Thyroid gland (tissue), 4 donors: ENCODE results near the gene PI4K2A. TPM values are rescaled to one million over a fixed set of nuclear protein-coding genes. Genes with fewer than 3 reads are reported as not detected.
"Not testable (repeated sequence)": the region's sequence is repeated elsewhere in the genome, so short reads cannot be mapped to it uniquely, and the experiment has no call there.

ENCODE experiments used
- DNase-seq, 2 donors: peaks; one replicate each; pipeline ENCODE4 v3.0.0-alpha.2; 2019
- H3K27ac ChIP-seq, 3 donors: fragments of 200-600 bp; sonication (generic); 1 replicate in 2 of 3; 2 replicates in 1 of 3; pipeline ENCODE4 v1.5.1; 2016 to 2019; ENCODE audit warnings: mild to moderate bottlenecking in 1 of 3, moderate library complexity in 1 of 3
- H3K27me3 ChIP-seq: fragments of 200-600 bp; sonication (generic); one replicate; pipeline ENCODE4 v1.5.1; 2019
- H3K36me3 ChIP-seq, 2 donors: fragments of 200-600 bp; sonication (generic); one replicate each; pipeline ENCODE4 v1.5.1; 2016 to 2019
- H3K4me1 ChIP-seq, 2 donors: fragments of 200-600 bp; sonication (generic); one replicate each; pipeline ENCODE4 v1.5.1; 2017 to 2019
- H3K4me3 ChIP-seq, 3 donors: fragments of 200-600 bp; sonication (generic); replicated peaks in 1 of 3; 1 replicate in 2 of 3; 2 replicates in 1 of 3; pipeline ENCODE4 v1.5.1; 2016; ENCODE audit warnings: mild to moderate bottlenecking in 1 of 3
- H3K9me3 ChIP-seq: fragments of 200-600 bp; sonication (generic); one replicate; pipeline ENCODE4 v1.5.1; 2017
- CTCF ChIP-seq, 6 experiments: fragments of 200-600 bp in 3 of 6; fragments of 450-650 bp in 3 of 6; sonication (generic) in 3 of 6; IDR thresholded peaks; one replicate each; pipeline ENCODE4 v1.5.1; 2016 to 2019; ENCODE audit warnings: antibody characterized with exemption in 6 of 6, mild to moderate bottlenecking in 2 of 6, inconsistent platforms in 1 of 6, moderate library complexity in 1 of 6
- POLR2A ChIP-seq, 2 donors: fragments of 450-650 bp; IDR thresholded peaks; one replicate each; pipeline ENCODE4 v1.6.1; 2017; ENCODE audit warnings: antibody characterized with exemption in 2 of 2, mild to moderate bottlenecking in 2 of 2, moderate library complexity in 1 of 2
- WGBS, 2 donors: methylation state at CpG; one replicate each; pipeline ENCODE4 v1.1.5; 2017; 5-methylcytosine and 5-hydroxymethylcytosine counted together
- intact Hi-C: fragments of 100-400 bp; cut with DNase I; formaldehyde crosslinking; loops from one replicate; pipeline ENCODE4 v1.15.1; 2023
- total RNA-seq, 4 donors: library from RNA; depleted of rRNA; stranded (reverse); fragments of >200 nt; gene quantifications; one replicate each; pipeline ENCODE4 v1.2.3, GENCODE V29; 2016

PI4K2A gene
- total RNA-seq, 4 donors from 2014 or later: 19.9 to 31.3 (median 24.1) TPM

- no peak for TF ChIP-seq CTCF (IDR thresholded peaks at IDR 0.05)
- TF ChIP-seq POLR2A (IDR thresholded peaks at IDR 0.05): no peak
Observed at GRCh38 chr10:97648562-97649404, 8.3 kb downstream of the PI4K2A start.

GRCh38 chr10:97649405-97649750 is 8.9 kb downstream of the PI4K2A start:
- 88 to 98% methylated on average over 4 of the region's 4 CpGs for WGBS, 2 donors
- Histone ChIP-seq H3K27ac (peak overlapping the region in 1 of 3 donors; percentile 46), H3K36me3 (peaks cover 23 to 29% of the 10 kb centered on the region in 2 donors)

More at GRCh38 chr10:97648562-97649404, 8.3 kb downstream of the PI4K2A start:
- Histone ChIP-seq H3K4me1 (peaks cover 0 to 12% of the 10 kb centered on the region in 2 donors), H3K9me3 (no peaks in the 10 kb centered on the region), H3K27me3 (no peaks in the 10 kb centered on the region), H3K4me3 (no peak overlapping the region), H3K36me3 (peaks cover 23 to 24% of the 10 kb centered on the region in 2 donors), H3K27ac (peak overlapping the region in 2 of 3 donors; percentile 27 to 46)
- 81% methylated on average over 5 of the region's 5 CpGs for WGBS, 2 donors
- intact Hi-C loops: no loop called here
- DNase-seq: no peak

GRCh38 chr10:97650726-97651125 is 10.3 kb downstream of the PI4K2A start:
- Histone ChIP-seq H3K27ac (peak overlapping the region in 1 of 3 donors; percentile 31), H3K4me3 (no peak overlapping the region), H3K27me3 (no peaks in the 10 kb centered on the region), H3K9me3 (no peaks in the 10 kb centered on the region), H3K4me1 (peaks cover 0 to 12% of the 10 kb centered on the region in 2 donors), H3K36me3 (peaks cover 23 to 29% of the 10 kb centered on the region in 2 donors)
- intact Hi-C loops: no loop called here
- no peak for TF ChIP-seq CTCF (IDR thresholded peaks at IDR 0.05)
- no peak for TF ChIP-seq POLR2A (IDR thresholded peaks at IDR 0.05)
- 90 to 92% methylated on average over 3 of the region's 3 CpGs for WGBS, 2 donors
- no peak for DNase-seq

More at GRCh38 chr10:97649405-97649750, 8.9 kb downstream of the PI4K2A start:
- H3K27me3 ChIP-seq, H3K4me3 ChIP-seq, intact Hi-C loops, H3K9me3 ChIP-seq, DNase-seq: not testable (repeated sequence)
- peaks cover 0 to 12% of the 10 kb centered on the region in 2 donors for H3K4me1 ChIP-seq

- peaks cover 26 to 38% of the 10 kb centered on the region in 2 donors for H3K36me3 ChIP-seq
- 96 to 97% methylated on average over 3 of the region's 3 CpGs for WGBS, 2 donors
Observed at GRCh38 chr10:97651773-97652172, 11.3 kb downstream of the PI4K2A start.

GRCh38 chr10:97656777-97657176 is 16.3 kb downstream of the PI4K2A start:
- DNase-seq: no peak
- intact Hi-C loops: no loop called here
- Histone ChIP-seq H3K4me1 (no peaks in the 10 kb centered on the region), H3K9me3 (no peaks in the 10 kb centered on the region), H3K4me3 (no peak overlapping the region), H3K36me3 (peaks cover 26 to 42% of the 10 kb centered on the region in 2 donors), H3K27me3 (no peaks in the 10 kb centered on the region), H3K27ac (no peak overlapping the region)
- 93% methylated on average over 5 of the region's 5 CpGs for WGBS, 2 donors
- TF ChIP-seq POLR2A (IDR thresholded peaks at IDR 0.05) (no peak), CTCF (IDR thresholded peaks at IDR 0.05) (no peak)

More at GRCh38 chr10:97651773-97652172, 11.3 kb downstream of the PI4K2A start:
- intact Hi-C loops: no loop called here
- H3K4me1 ChIP-seq: peaks cover 0 to 12% of the 10 kb centered on the region in 2 donors
- H3K9me3 ChIP-seq: no peaks in the 10 kb centered on the region
- no peak for TF ChIP-seq POLR2A (IDR thresholded peaks at IDR 0.05)
- no peak for TF ChIP-seq CTCF (IDR thresholded peaks at IDR 0.05)
- no peak overlapping the region for H3K27ac ChIP-seq
- DNase-seq: no peak
- H3K27me3 ChIP-seq: no peaks in the 10 kb centered on the region
- no peak overlapping the region for H3K4me3 ChIP-seq
